Skeletal muscle satellite cell (primary cell): ENCODE data around the gene ZC4H2.
"Not testable (repeated sequence)": the region's sequence is repeated elsewhere in the genome, so short reads cannot be mapped to it uniquely, and the experiment has no call there.

ENCODE experiments used
- H3K27me3 ChIP-seq: 2 replicates; pipeline ENCODE4 v1.7.0; 2013; ENCODE audit warnings: low read length; ENCODE audit not compliant: control insufficient read depth, insufficient read depth
- H3K36me3 ChIP-seq: 2 replicates; pipeline ENCODE4 v1.7.0; 2013; ENCODE audit warnings: mild to moderate bottlenecking, control low read depth, low read length; ENCODE audit not compliant: insufficient read depth
- H3K4me1 ChIP-seq: 2 replicates; pipeline ENCODE4 v1.7.0; 2013; ENCODE audit warnings: low read length; ENCODE audit not compliant: control insufficient read depth, insufficient read depth
- H3K4me2 ChIP-seq: 2 replicates; pipeline ENCODE4 v1.7.0; 2013; ENCODE audit warnings: mild to moderate bottlenecking, low read length
- H3K4me3 ChIP-seq: 2 replicates; pipeline ENCODE4 v1.7.0; 2013; ENCODE audit warnings: low read length
- H3K9ac ChIP-seq: 2 replicates; pipeline ENCODE4 v1.7.0; 2013; ENCODE audit warnings: mild to moderate bottlenecking, low read depth, low read length, moderate library complexity
- H3K9me3 ChIP-seq: replicated peaks from 2 replicates; pipeline ENCODE4 v1.7.0; 2013; ENCODE audit warnings: mild to moderate bottlenecking, control low read depth, low read length

The ZC4H2 gene

GRCh38 chrX:64908121-64908520, 68.1 kb downstream of the ZC4H2 start:
- no peak overlapping the region for H3K4me3 ChIP-seq
- no peak overlapping the region for H3K9ac ChIP-seq
- no peaks in the 10 kb centered on the region for H3K27me3 ChIP-seq
- no peak overlapping the region for H3K4me2 ChIP-seq
- no peaks in the 10 kb centered on the region for H3K4me1 ChIP-seq
- no peaks in the 10 kb centered on the region for H3K9me3 ChIP-seq
- no peaks in the 10 kb centered on the region for H3K36me3 ChIP-seq

DNA sequence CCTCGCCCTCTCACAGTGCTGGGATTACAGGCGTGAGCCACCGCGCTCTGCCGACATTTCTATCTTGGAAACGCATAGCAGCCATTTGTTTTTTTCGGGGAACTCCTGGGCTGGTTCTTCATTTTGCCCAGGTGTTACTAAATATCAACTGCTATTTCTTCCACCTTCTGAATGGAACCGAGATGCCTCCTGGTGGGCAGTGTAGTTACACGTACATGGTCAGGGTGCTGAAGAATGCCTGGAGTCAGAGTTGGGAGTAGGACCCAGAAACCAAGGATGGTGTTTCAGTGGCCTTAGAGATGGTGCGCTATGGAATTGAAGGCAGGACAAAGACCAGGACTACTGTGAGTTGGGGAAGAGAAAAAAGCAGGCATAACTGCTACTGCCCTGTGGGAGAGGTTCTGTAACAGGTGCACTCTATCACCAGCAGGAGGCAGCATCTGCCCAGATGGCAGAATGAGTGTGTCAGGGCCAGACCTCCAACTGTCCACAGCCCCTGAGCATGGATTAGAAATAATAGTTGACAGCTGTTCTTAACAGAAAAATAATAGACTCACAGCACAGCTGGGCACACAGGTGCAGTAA, 81.7 kb downstream of the ZC4H2 start:
- Histone ChIP-seq H3K9ac (no peak overlapping the region), H3K27me3 (no peaks in the 10 kb centered on the region), H3K36me3 (no peaks in the 10 kb centered on the region), H3K4me2 (no peak overlapping the region), H3K4me3 (no peak overlapping the region), H3K9me3 (no peaks in the 10 kb centered on the region), H3K4me1 (no peaks in the 10 kb centered on the region)

GRCh38 chrX:64885850-64886249, 90.4 kb downstream of the ZC4H2 start:
- H3K36me3 ChIP-seq: no peaks in the 10 kb centered on the region
- no peak overlapping the region for H3K4me2 ChIP-seq
- no peak overlapping the region for H3K4me3 ChIP-seq
- H3K9ac ChIP-seq: no peak overlapping the region
- no peaks in the 10 kb centered on the region for H3K27me3 ChIP-seq
- H3K4me1 ChIP-seq: no peaks in the 10 kb centered on the region
- no peaks in the 10 kb centered on the region for H3K9me3 ChIP-seq

DNA sequence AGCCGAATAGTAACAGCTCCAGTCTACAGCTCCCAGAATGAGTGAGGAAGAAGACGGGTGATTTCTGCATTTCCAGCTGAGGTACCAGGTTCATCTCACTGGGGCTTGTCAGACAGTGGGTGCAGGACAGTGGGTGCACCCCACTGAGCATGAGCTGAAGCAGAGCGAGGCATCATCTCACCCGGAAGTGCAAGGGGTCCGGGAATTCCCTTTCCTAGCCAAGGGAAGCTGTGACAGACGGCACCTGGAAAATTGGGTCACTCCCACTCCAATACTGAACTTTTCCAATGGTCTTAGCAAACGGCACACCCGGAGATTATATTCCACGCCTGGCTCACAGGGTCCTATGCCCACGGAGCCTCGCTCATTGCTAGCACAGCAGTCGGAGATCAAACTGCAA, 97.5 kb downstream of the ZC4H2 start:
- H3K4me2 ChIP-seq, H3K4me1 ChIP-seq, H3K9ac ChIP-seq, H3K4me3 ChIP-seq, H3K9me3 ChIP-seq, H3K36me3 ChIP-seq, H3K27me3 ChIP-seq: not testable (repeated sequence)

DNA sequence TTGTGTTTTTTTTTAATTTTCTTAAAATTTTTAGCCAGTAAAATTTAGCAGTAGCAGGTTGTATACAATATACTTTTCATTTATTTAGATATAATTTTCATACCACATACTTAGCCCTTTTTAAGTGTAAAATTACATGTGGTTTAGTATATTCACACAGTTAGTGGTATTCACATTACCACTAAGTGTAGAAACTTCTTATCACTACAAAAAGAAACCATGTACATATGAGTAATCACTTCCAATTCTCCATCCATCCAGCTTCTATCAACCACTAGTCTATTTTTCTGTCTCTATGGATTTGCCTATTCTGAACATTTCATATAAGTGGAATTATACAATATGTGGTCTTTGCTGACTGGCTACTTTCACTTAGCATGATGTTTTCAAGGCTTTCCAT, 109.0 kb downstream of the ZC4H2 start:
- peaks cover 4% of the 10 kb centered on the region for H3K9me3 ChIP-seq
- H3K4me3 ChIP-seq: no peak overlapping the region
- no peak overlapping the region for H3K9ac ChIP-seq
- no peak overlapping the region for H3K4me2 ChIP-seq
- H3K4me1 ChIP-seq: no peaks in the 10 kb centered on the region
- no peaks in the 10 kb centered on the region for H3K27me3 ChIP-seq
- no peaks in the 10 kb centered on the region for H3K36me3 ChIP-seq
